A673 (cell line): ENCODE data around the gene CCR6. TPM values are rescaled to one million over a fixed set of nuclear protein-coding genes. Genes with fewer than 3 reads are reported as not detected.

Experiments
- BruUV-seq: library from RNA; stranded (reverse); fragments of 400-500 nt; replicated peaks from 2 replicates; lab custom pipeline; 2021; lab: Mats Ljungman, UMichigan
- CTCF ChIA-PET: fragments of 300-600 bp; sonication (Branson Sonifier 250); formaldehyde crosslinking; loops from one replicate; lab custom pipeline; 2022; ENCODE audit warnings: antibody characterized with exemption; lab: Charles Lee
- POLR2A ChIA-PET: fragments of 300-600 bp; sonication (Branson Sonifier 250); formaldehyde crosslinking; loops from one replicate; lab custom pipeline; 2022; ENCODE audit warnings: antibody characterized with exemption; ENCODE audit not compliant: low non-redundant PET; lab: Charles Lee
- DNase-seq: peaks from one replicate; pipeline ENCODE4 v3.0.0-alpha.2; 2015; ENCODE audit warnings: low spot score
- H3K27ac ChIP-seq: fragments of 200-600 bp; sonication (generic); 2 replicates; pipeline ENCODE4 v1.5.1; 2016; ENCODE audit warnings: mixed run types, low read depth, mild to moderate bottlenecking, mixed read lengths, antibody characterized with exemption, low read length; ENCODE audit not compliant: poor library complexity, severe bottlenecking
- H3K27me3 ChIP-seq: fragments of 200-600 bp; sonication (generic); replicated peaks from 2 replicates; pipeline ENCODE4 v1.6.1; 2017; ENCODE audit warnings: mixed run types, low read depth, mild to moderate bottlenecking, mixed read lengths, antibody characterized with exemption, low read length; ENCODE audit not compliant: insufficient read depth, poor library complexity
- H3K36me3 ChIP-seq: fragments of 200-600 bp; sonication (generic); 2 replicates; pipeline ENCODE4 v1.6.1; 2016; ENCODE audit warnings: mixed run types, mild to moderate bottlenecking, mixed read lengths, antibody characterized with exemption, low read length; ENCODE audit not compliant: insufficient read depth, poor library complexity, severe bottlenecking
- H3K4me1 ChIP-seq: fragments of 200-600 bp; sonication (generic); 2 replicates; pipeline ENCODE4 v1.6.1; 2017; ENCODE audit warnings: mixed run types, mild to moderate bottlenecking, mixed read lengths, antibody characterized with exemption, low read length; ENCODE audit not compliant: insufficient read depth, poor library complexity, severe bottlenecking
- H3K4me3 ChIP-seq: fragments of 200-600 bp; sonication (generic); 2 replicates; pipeline ENCODE4 v1.5.1; 2016; ENCODE audit warnings: low read depth, mixed run types, mild to moderate bottlenecking, mixed read lengths, low read length; ENCODE audit not compliant: poor library complexity, severe bottlenecking
- H3K9me3 ChIP-seq: fragments of 200-600 bp; sonication (generic); 2 replicates; pipeline ENCODE4 v1.6.1; 2016; ENCODE audit warnings: mixed run types, low read depth, mild to moderate bottlenecking, mixed read lengths, antibody characterized with exemption, low read length; ENCODE audit not compliant: poor library complexity, severe bottlenecking
- EZH2 ChIP-seq: fragments of 200-600 bp; sonication (generic); IDR thresholded peaks from 2 replicates; pipeline ENCODE4 v1.6.1; 2017; ENCODE audit warnings: borderline replicate concordance, low read depth, mild to moderate bottlenecking, mixed read lengths, antibody characterized with exemption, low read length; ENCODE audit not compliant: poor library complexity, severe bottlenecking
- intact Hi-C: fragments of 100-400 bp; cut with micrococcal nuclease; formaldehyde crosslinking; loops from one replicate; pipeline ENCODE4 v1.10.0; 2022; ENCODE audit not compliant: unreplicated experiment
- total RNA-seq: library from RNA; stranded (reverse); gene quantifications from 2 replicates; pipeline ENCODE4 v1.2.3, GENCODE V29; 2021
- TF ChIP-seq, protein P1 (sequence below): fragments of 300-800, 200-600 bp; sonication (generic); conservative IDR thresholded peaks from 2 replicates; pipeline ENCODE4 v1.5.1; 2017; ENCODE audit warnings: low read depth, mild to moderate bottlenecking, antibody characterized with exemption, low read length, moderate library complexity, mixed read lengths

CCR6 gene
- total RNA-seq, 1 experiment from 2014 or later = not detected

- Histone ChIP-seq H3K27me3 (no peaks in the 10 kb centered on the region), H3K27ac (no peak overlapping the region), H3K36me3 (no peaks in the 10 kb centered on the region), H3K4me3 (no peak overlapping the region), H3K4me1 (no peaks in the 10 kb centered on the region), H3K9me3 (no peaks in the 10 kb centered on the region)
- CTCF ChIA-PET = no interaction called here
- POLR2A ChIA-PET = no interaction called here
- DNase-seq = no peak
- no TSS peak for BruUV-seq
- TF ChIP-seq, protein P1, sequence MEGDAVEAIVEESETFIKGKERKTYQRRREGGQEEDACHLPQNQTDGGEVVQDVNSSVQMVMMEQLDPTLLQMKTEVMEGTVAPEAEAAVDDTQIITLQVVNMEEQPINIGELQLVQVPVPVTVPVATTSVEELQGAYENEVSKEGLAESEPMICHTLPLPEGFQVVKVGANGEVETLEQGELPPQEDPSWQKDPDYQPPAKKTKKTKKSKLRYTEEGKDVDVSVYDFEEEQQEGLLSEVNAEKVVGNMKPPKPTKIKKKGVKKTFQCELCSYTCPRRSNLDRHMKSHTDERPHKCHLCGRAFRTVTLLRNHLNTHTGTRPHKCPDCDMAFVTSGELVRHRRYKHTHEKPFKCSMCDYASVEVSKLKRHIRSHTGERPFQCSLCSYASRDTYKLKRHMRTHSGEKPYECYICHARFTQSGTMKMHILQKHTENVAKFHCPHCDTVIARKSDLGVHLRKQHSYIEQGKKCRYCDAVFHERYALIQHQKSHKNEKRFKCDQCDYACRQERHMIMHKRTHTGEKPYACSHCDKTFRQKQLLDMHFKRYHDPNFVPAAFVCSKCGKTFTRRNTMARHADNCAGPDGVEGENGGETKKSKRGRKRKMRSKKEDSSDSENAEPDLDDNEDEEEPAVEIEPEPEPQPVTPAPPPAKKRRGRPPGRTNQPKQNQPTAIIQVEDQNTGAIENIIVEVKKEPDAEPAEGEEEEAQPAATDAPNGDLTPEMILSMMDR = no peak
- no peak for TF ChIP-seq EZH2
- intact Hi-C loops = no loop called here
Measured at GRCh38 chr6:167136376-167136775, 13.5 kb downstream of the CCR6 start.

GRCh38 chr6:167137081-167137480 is 14.2 kb downstream of the CCR6 start:
- H3K4me1 ChIP-seq = no peaks in the 10 kb centered on the region
- no TSS peak for BruUV-seq
- TF ChIP-seq, protein P1 = no peak
- no peak for TF ChIP-seq EZH2
- ChIA-PET CTCF (no interaction called here), POLR2A (no interaction called here)
- no peak for DNase-seq
- intact Hi-C loops = no loop called here
- H3K36me3 ChIP-seq = no peaks in the 10 kb centered on the region
- H3K9me3 ChIP-seq = no peaks in the 10 kb centered on the region
- no peaks in the 10 kb centered on the region for H3K27me3 ChIP-seq
- no peak overlapping the region for H3K27ac ChIP-seq
- H3K4me3 ChIP-seq = no peak overlapping the region

DNA sequence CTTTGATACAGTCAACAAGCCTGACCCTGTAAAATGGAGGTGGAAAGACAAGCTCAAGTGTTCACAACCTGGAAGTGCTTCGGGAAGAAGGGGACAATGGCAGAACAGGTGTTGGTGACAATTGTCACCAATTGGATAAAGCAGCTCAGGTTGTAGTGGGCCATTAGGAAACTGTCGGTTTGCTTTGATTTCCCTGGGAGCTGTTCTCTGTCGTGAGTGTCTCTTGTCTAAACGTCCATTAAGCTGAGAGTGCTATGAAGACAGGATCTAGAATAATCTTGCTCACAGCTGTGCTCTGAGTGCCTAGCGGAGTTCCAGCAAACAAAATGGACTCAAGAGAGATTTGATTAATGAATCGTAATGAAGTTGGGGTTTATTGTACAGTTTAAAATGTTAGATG is 15.0 kb downstream of the CCR6 start:
- ChIA-PET POLR2A (no interaction called here), CTCF (interaction anchor here (0.7 kb wide), 1 partner anchor 131 kb away, joined by 5 read pairs; no protein-coding TSS in a partner anchor)
- BruUV-seq = no TSS peak
- H3K9me3 ChIP-seq = no peaks in the 10 kb centered on the region
- H3K36me3 ChIP-seq = no peaks in the 10 kb centered on the region
- H3K4me1 ChIP-seq = no peaks in the 10 kb centered on the region
- no peaks in the 10 kb centered on the region for H3K27me3 ChIP-seq
- no peak overlapping the region for H3K27ac ChIP-seq
- DNase-seq = no peak
- no peak for TF ChIP-seq EZH2
- TF ChIP-seq, protein P1 = no peak
- intact Hi-C loops = no loop called here
- H3K4me3 ChIP-seq = no peak overlapping the region
